ENCODE measurements around the gene CRB3.
A peak's percentile ranks its signal among the peaks of the same experiment; 100 is the strongest.

CRB3 gene

GRCh38 chr19:6448045-6448444 lies 16.0 kb upstream of the CRB3 start:
- H3K4me2 ChIP-seq, result no peak overlapping the region
- TF ChIP-seq Cebpa-rat (IDR thresholded peaks at IDR 0.05), result no peak
- H3K9ac ChIP-seq, result no peak overlapping the region
- H3K9me3 ChIP-seq (replicated peaks in 1 of 11), result no peaks in the 10 kb centered on the region; a peak in 4 of 22 replicates
- H3K4me3 ChIP-seq, result no peak overlapping the region
- H3K36me3 ChIP-seq, result peaks cover 17 to 72% (median 47%) of the 10 kb centered on the region in 11 experiments; a peak in 20 of 22 replicates
- H3K4me1 ChIP-seq, result peaks cover 0 to 8% (median 0%) of the 10 kb centered on the region in 10 experiments; a peak in 3 of 20 replicates
- no peak overlapping the region for H3K27ac ChIP-seq
- H3K27me3 ChIP-seq, result no peaks in the 10 kb centered on the region
- H4K20me1 ChIP-seq, result no peaks in the 10 kb centered on the region; a peak in 1 of 22 replicates

- H3K36me3 ChIP-seq, result peaks cover 37 to 79% (median 62%) of the 10 kb centered on the region in 11 experiments
- no peaks in the 10 kb centered on the region for H3K27me3 ChIP-seq
- H3K27ac ChIP-seq, result no peak overlapping the region
- H3K4me3 ChIP-seq, result no peak overlapping the region
- no peak for TF ChIP-seq Cebpa-rat (IDR thresholded peaks at IDR 0.05)
- H3K9me3 ChIP-seq (replicated peaks in 1 of 11), result peaks cover 15 to 18% (median 17%) of the 10 kb centered on the region in 11 experiments
- no peak overlapping the region for H3K4me2 ChIP-seq
- H3K4me1 ChIP-seq, result peaks cover 0 to 8% (median 0%) of the 10 kb centered on the region in 10 experiments; a peak in 3 of 20 replicates
- no peaks in the 10 kb centered on the region for H4K20me1 ChIP-seq
- no peak overlapping the region for H3K9ac ChIP-seq
Observed at GRCh38 chr19:6450166-6450565, 13.9 kb upstream of the CRB3 start.

- H3K27ac ChIP-seq, result no peak overlapping the region
- peaks cover 44 to 79% (median 64%) of the 10 kb centered on the region in 11 experiments for H3K36me3 ChIP-seq
- peaks cover 0 to 8% (median 0%) of the 10 kb centered on the region in 10 experiments; a peak in 3 of 20 replicates for H3K4me1 ChIP-seq
- no peaks in the 10 kb centered on the region for H4K20me1 ChIP-seq
- H3K9me3 ChIP-seq (replicated peaks in 1 of 11), result peaks cover 18 to 30% (median 28%) of the 10 kb centered on the region in 11 experiments
- H3K4me2 ChIP-seq, result no peak overlapping the region
- H3K4me3 ChIP-seq, result no peak overlapping the region
- H3K9ac ChIP-seq, result no peak overlapping the region
- TF ChIP-seq Cebpa-rat (IDR thresholded peaks at IDR 0.05), result no peak
- H3K27me3 ChIP-seq, result no peaks in the 10 kb centered on the region
Observed at GRCh38 chr19:6451583-6452222, 12.4 kb upstream of the CRB3 start.

- H4K20me1 ChIP-seq, result no peaks in the 10 kb centered on the region
- peaks cover 18 to 30% (median 28%) of the 10 kb centered on the region in 11 experiments for H3K9me3 ChIP-seq (replicated peaks in 1 of 11)
- peaks cover 44 to 81% (median 62%) of the 10 kb centered on the region in 11 experiments for H3K36me3 ChIP-seq
- H3K27me3 ChIP-seq, result no peaks in the 10 kb centered on the region
- H3K9ac ChIP-seq, result no peak overlapping the region
- no peak overlapping the region for H3K27ac ChIP-seq
- H3K4me3 ChIP-seq, result no peak overlapping the region
- peaks cover 0 to 4% (median 2%) of the 10 kb centered on the region in 10 experiments; a peak in 10 of 20 replicates for H3K4me1 ChIP-seq
- TF ChIP-seq Cebpa-rat (IDR thresholded peaks at IDR 0.05), result no peak
- H3K4me2 ChIP-seq, result no peak overlapping the region
Observed at GRCh38 chr19:6452223-6452614, 11.9 kb upstream of the CRB3 start.

- H3K4me2 ChIP-seq, result no peak overlapping the region
- no peak overlapping the region for H3K9ac ChIP-seq
- no peak overlapping the region for H3K27ac ChIP-seq
- H3K4me3 ChIP-seq, result no peak overlapping the region
- H3K36me3 ChIP-seq, result peaks cover 44 to 84% (median 62%) of the 10 kb centered on the region in 11 experiments
- TF ChIP-seq Cebpa-rat (IDR thresholded peaks at IDR 0.05), result no peak
- peaks cover 2 to 10% (median 9%) of the 10 kb centered on the region in 10 experiments for H3K4me1 ChIP-seq
- no peaks in the 10 kb centered on the region for H4K20me1 ChIP-seq
- H3K27me3 ChIP-seq, result no peaks in the 10 kb centered on the region
- H3K9me3 ChIP-seq (replicated peaks in 1 of 11), result peaks cover 18 to 30% (median 28%) of the 10 kb centered on the region in 11 experiments
Observed at GRCh38 chr19:6452899-6453298, 11.2 kb upstream of the CRB3 start.

GRCh38 chr19:6453951-6454565 lies 10.0 kb upstream of the CRB3 start:
- Histone ChIP-seq H3K4me1 (peaks cover 14 to 21% (median 20%) of the 10 kb centered on the region in 10 experiments), H3K27me3 (no peaks in the 10 kb centered on the region; a peak in 1 of 22 replicates)

GRCh38 chr19:6455924-6456323 lies 8.1 kb upstream of the CRB3 start:
- H3K9me3 ChIP-seq (replicated peaks in 1 of 11), result peaks cover 18 to 30% (median 28%) of the 10 kb centered on the region in 11 experiments
- H3K4me3 ChIP-seq, result no peak overlapping the region
- no peaks in the 10 kb centered on the region; a peak in 1 of 22 replicates for H3K27me3 ChIP-seq
- TF ChIP-seq Cebpa-rat (IDR thresholded peaks at IDR 0.05), result no peak
- peaks cover 15 to 27% (median 26%) of the 10 kb centered on the region in 10 experiments for H3K4me1 ChIP-seq
- no peak overlapping the region for H3K27ac ChIP-seq
- peaks cover 0 to 4% (median 0%) of the 10 kb centered on the region in 11 experiments; a peak in 1 of 22 replicates for H4K20me1 ChIP-seq
- no peak overlapping the region for H3K9ac ChIP-seq
- H3K36me3 ChIP-seq, result peaks cover 44 to 68% (median 54%) of the 10 kb centered on the region in 11 experiments
- H3K4me2 ChIP-seq, result no peak overlapping the region

More at GRCh38 chr19:6453951-6454565, 10.0 kb upstream of the CRB3 start:
- no peak for TF ChIP-seq Cebpa-rat (IDR thresholded peaks at IDR 0.05)
- H3K4me2 ChIP-seq, result no peak overlapping the region
- H3K4me3 ChIP-seq, result 0 out of 20 replicates have a peak overlapping the region, but pooled peaks of 1 of the 10 experiments have one; percentile 6
- no peak overlapping the region for H3K9ac ChIP-seq
- peaks cover 18 to 30% (median 28%) of the 10 kb centered on the region in 11 experiments for H3K9me3 ChIP-seq (replicated peaks in 1 of 11)
- peaks cover 44 to 82% (median 62%) of the 10 kb centered on the region in 11 experiments for H3K36me3 ChIP-seq
- H3K27ac ChIP-seq, result no peak overlapping the region
- H4K20me1 ChIP-seq, result peaks cover 0 to 4% (median 0%) of the 10 kb centered on the region in 11 experiments; a peak in 1 of 22 replicates

GRCh38 chr19:6457958-6458694 lies 5.9 kb upstream of the CRB3 start:
- peak overlapping the region; percentile 88 to 99 (median 96) for H3K4me2 ChIP-seq
- no peaks in the 10 kb centered on the region; a peak in 1 of 22 replicates for H3K27me3 ChIP-seq
- peak overlapping the region; percentile 73 to 92 (median 82); a peak in 19 of 20 replicates for H3K4me3 ChIP-seq
- TF ChIP-seq Cebpa-rat (IDR thresholded peaks at IDR 0.05), result no peak
- H3K36me3 ChIP-seq, result peaks cover 32 to 46% (median 38%) of the 10 kb centered on the region in 11 experiments
- peaks cover 18 to 30% (median 28%) of the 10 kb centered on the region in 11 experiments for H3K9me3 ChIP-seq (replicated peaks in 1 of 11)
- H3K27ac ChIP-seq, result peak overlapping the region in 10 of 11 experiments; percentile 27 to 79 (median 66); a peak in 19 of 22 replicates
- peaks cover 15 to 27% (median 26%) of the 10 kb centered on the region in 10 experiments for H3K4me1 ChIP-seq
- H4K20me1 ChIP-seq, result peaks cover 0 to 4% (median 0%) of the 10 kb centered on the region in 11 experiments; a peak in 1 of 22 replicates
- peak overlapping the region; percentile 73 to 86 (median 82); a peak in 21 of 22 replicates for H3K9ac ChIP-seq

All from BLaER1 treated with 17β-estradiol and CSF1 and Interleukin-3, amounts not matched to agents 10 nM and 100 nM (cell line).